HCT116 (cell line): ENCODE results near the gene FAM13C. TPM values are rescaled to one million over a fixed set of nuclear protein-coding genes. Genes with fewer than 3 reads are reported as not detected.

Experiments used
- ATAC-seq: fragments of 200-7000 bp; cut with Tn5 transposase; 2 replicates; pipeline ENCODE4 v1.9.1; 2020; ENCODE audit warnings: mild to moderate bottlenecking, moderate library complexity
- BruUV-seq: library from RNA; stranded (reverse); fragments of 400-500 nt; replicated peaks from 2 replicates; lab custom pipeline; 2021; lab: Mats Ljungman, UMichigan
- CTCF ChIA-PET: fragments of 300-600 bp; sonication (Branson Sonifier 250); formaldehyde crosslinking; loops from one replicate; lab custom pipeline; 2021; ENCODE audit warnings: antibody characterized with exemption; lab: Charles Lee
- POLR2A ChIA-PET: fragments of 300-600, 350-600 bp; sonication (Branson Sonifier 250); formaldehyde crosslinking; loops from one replicate; lab custom pipeline; 2021; ENCODE audit warnings: antibody characterized with exemption; lab: Charles Lee
- RAD21 ChIA-PET, 2 experiments: fragments of 300-600 bp; sonication (Branson Sonifier 250); formaldehyde crosslinking; loops; one replicate each; lab custom pipeline; 2023; ENCODE audit warnings: low total read pairs in 2 of 2; ENCODE audit not compliant: uncharacterized antibody in 2 of 2, unreplicated experiment in 2 of 2, low non-redundant PET in 1 of 2; lab: Charles Lee
- DNase-seq: peaks from one replicate; pipeline ENCODE4 v3.0.0-alpha.2; 2010; ENCODE audit warnings: low read depth, low spot score
- H2AFZ ChIP-seq: fragments of 200-600 bp; shearing (Covaris generic), sonication (generic); 2 replicates; pipeline ENCODE4 v1.6.1; 2017; ENCODE audit warnings: low read depth, mixed run types, mixed read lengths, antibody characterized with exemption, low read length; ENCODE audit not compliant: poor library complexity, severe bottlenecking
- H3K27ac ChIP-seq: 2 replicates; pipeline ENCODE4 v1.5.1; 2012; ENCODE audit warnings: low read depth, low read length
- H3K27me3 ChIP-seq: fragments of 200-600 bp; sonication (generic); 2 replicates; pipeline ENCODE4 v1.6.1; 2016; ENCODE audit warnings: mixed run types, low read length, mixed read lengths; ENCODE audit not compliant: insufficient read depth
- H3K36me3 ChIP-seq, 2 experiments: fragments of 200-500 bp in 1 of 2; fragments of 200-600 bp in 1 of 2; sonication (Bioruptor generic) in 1 of 2; sonication (generic) in 1 of 2; 2 replicates each; pipeline versions ENCODE4 v1.5.1 to v1.6.1; 2014 to 2016; ENCODE audit warnings: low read length in 2 of 2, inconsistent platforms in 1 of 2, mixed read lengths in 1 of 2, mixed run types in 1 of 2; ENCODE audit not compliant: insufficient read depth in 2 of 2, control insufficient read depth in 1 of 2
- H3K4me1 ChIP-seq, 2 experiments: fragments of 200-600 bp in 1 of 2; sonication (generic) in 1 of 2; 2 replicates each; pipeline versions ENCODE4 v1.5.1 to v1.6.1; 2012 to 2017; ENCODE audit warnings: low read length in 2 of 2, inconsistent platforms in 1 of 2, mild to moderate bottlenecking in 1 of 2, mixed read lengths in 1 of 2, mixed run types in 1 of 2, moderate library complexity in 1 of 2; ENCODE audit not compliant: insufficient read depth in 2 of 2, control insufficient read depth in 1 of 2
- H3K4me2 ChIP-seq: fragments of 200-600 bp; sonication (generic); 2 replicates; pipeline ENCODE4 v1.6.1; 2017; ENCODE audit warnings: mixed run types, low read length, mixed read lengths
- H3K4me3 ChIP-seq, 2 experiments: fragments of 200-600 bp in 1 of 2; sonication (generic) in 1 of 2; replicated peaks in 1 of 2; 2 replicates each; pipeline ENCODE4 v1.5.1; 2011 to 2016; ENCODE audit warnings: low read length in 2 of 2, control low read depth in 1 of 2, low read depth in 1 of 2, mild to moderate bottlenecking in 1 of 2, mixed read lengths in 1 of 2, mixed run types in 1 of 2
- H3K79me2 ChIP-seq: fragments of 200-600 bp; sonication (generic); 2 replicates; pipeline ENCODE4 v1.6.1; 2017; ENCODE audit warnings: mild to moderate bottlenecking, mixed run types, low read length, moderate library complexity, mixed read lengths; ENCODE audit not compliant: insufficient read depth
- H3K9ac ChIP-seq: fragments of 200-600 bp; sonication (generic); 2 replicates; pipeline ENCODE4 v1.6.1; 2016; ENCODE audit warnings: low read length, mixed read lengths
- H3K9me2 ChIP-seq: fragments of 200-600 bp; sonication (generic), shearing (Covaris generic); 2 replicates; pipeline ENCODE4 v1.6.1; 2017; ENCODE audit warnings: mixed run types, mild to moderate bottlenecking, moderate library complexity; ENCODE audit not compliant: insufficient read depth
- H3K9me3 ChIP-seq, 2 experiments: fragments of 200-500 bp in 1 of 2; fragments of 200-600 bp in 1 of 2; sonication (Bioruptor generic) in 1 of 2; sonication (generic) in 1 of 2; 2 replicates each; pipeline ENCODE4 v1.6.1; 2014 to 2017; ENCODE audit warnings: low read length in 2 of 2, mixed read lengths in 2 of 2, inconsistent platforms in 1 of 2, low read depth in 1 of 2, mild to moderate bottlenecking in 1 of 2, mixed run types in 1 of 2, moderate library complexity in 1 of 2; ENCODE audit not compliant: control insufficient read depth in 1 of 2, insufficient read depth in 1 of 2
- H4K20me1 ChIP-seq: fragments of 200-600 bp; sonication (generic), shearing (Covaris generic); 2 replicates; pipeline ENCODE4 v1.6.1; 2017; ENCODE audit warnings: mixed run types, mild to moderate bottlenecking, moderate library complexity; ENCODE audit not compliant: insufficient read depth
- CEBPB ChIP-seq: IDR thresholded peaks from 2 replicates; pipeline ENCODE4 v1.6.1; 2012; ENCODE audit warnings: low read depth
- CTCF ChIP-seq, 3 experiments: fragments of 200-600 bp in 1 of 3; sonication (generic) in 1 of 3; IDR thresholded peaks in 2 of 3; conservative IDR thresholded peaks in 1 of 3; 2 replicates each; pipeline ENCODE4 v1.5.1; 2012 to 2017; ENCODE audit warnings: low read depth in 2 of 3, low read length in 2 of 3, antibody characterized with exemption in 1 of 3, borderline replicate concordance in 1 of 3, control low read depth in 1 of 3, mild to moderate bottlenecking in 1 of 3, mixed read lengths in 1 of 3, mixed run types in 1 of 3, moderate library complexity in 1 of 3; ENCODE audit not compliant: insufficient read depth in 1 of 3
- EGR1 ChIP-seq: IDR thresholded peaks from 2 replicates; pipeline ENCODE4 v1.6.1; 2012; ENCODE audit warnings: low read depth
- EZH2 ChIP-seq: fragments of 200-600 bp; sonication (generic); IDR thresholded peaks from 2 replicates; pipeline ENCODE4 v1.6.1; 2017; ENCODE audit warnings: antibody characterized with exemption, mixed run types
- JUND ChIP-seq: IDR thresholded peaks from 2 replicates; pipeline ENCODE4 v1.6.1; 2012
- MAX ChIP-seq: IDR thresholded peaks from 2 replicates; pipeline ENCODE4 v1.6.1; 2012
- POLR2A ChIP-seq: IDR thresholded peaks from 2 replicates; pipeline ENCODE4 v1.7.0; 2011; ENCODE audit warnings: borderline replicate concordance; ENCODE audit not compliant: insufficient read depth, insufficient read length; ENCODE audit errors: extremely low read depth
- POLR2AphosphoS5 ChIP-seq: IDR thresholded peaks from 2 replicates; pipeline ENCODE4 v1.6.1; 2011; ENCODE audit warnings: mild to moderate bottlenecking, low read depth, low read length, moderate library complexity
- RAD21 ChIP-seq: IDR thresholded peaks from 2 replicates; pipeline ENCODE4 v1.6.1; 2012; ENCODE audit warnings: low read depth, mild to moderate bottlenecking
- REST ChIP-seq: IDR thresholded peaks from 2 replicates; pipeline ENCODE4 v1.6.1; 2012; ENCODE audit warnings: low read depth
- SP1 ChIP-seq: IDR thresholded peaks from 2 replicates; pipeline ENCODE4 v1.6.1; 2012; ENCODE audit warnings: low read depth
- SRF ChIP-seq: IDR thresholded peaks from 2 replicates; pipeline ENCODE4 v1.6.1; 2012; ENCODE audit warnings: low read depth
- TCF7L2 ChIP-seq: IDR thresholded peaks from 2 replicates; pipeline ENCODE4 v1.7.0; 2011; ENCODE audit warnings: borderline replicate concordance, inconsistent platforms; ENCODE audit not compliant: insufficient read depth, insufficient read length; ENCODE audit errors: extremely low read depth
- ZFX ChIP-seq: fragments of 450-650 bp; IDR thresholded peaks from 2 replicates; pipeline ENCODE4 v1.6.1; 2017
- ZNF274 ChIP-seq: fragments of 200-500 bp; sonication (Bioruptor generic); IDR thresholded peaks from 2 replicates; pipeline ENCODE4 v1.6.1; 2014; ENCODE audit warnings: mild to moderate bottlenecking, low read depth, low read length, inconsistent platforms
- intact Hi-C: fragments of 100-400 bp; cut with micrococcal nuclease; formaldehyde crosslinking; loops from 2 replicates; pipeline ENCODE4 v1.10.0; 2022
- total RNA-seq: library from RNA; stranded (reverse); gene quantifications from one replicate; pipeline ENCODE4 v1.2.1, GENCODE V29; 2021; ENCODE audit not compliant: unreplicated experiment
- TF ChIP-seq, protein P1 (sequence below): IDR thresholded peaks from 2 replicates; pipeline ENCODE4 v1.6.1; 2012
- TF ChIP-seq, protein P2 (sequence below): IDR thresholded peaks from 2 replicates; pipeline ENCODE4 v1.6.1; 2011; ENCODE audit warnings: mild to moderate bottlenecking, low read length, moderate library complexity; ENCODE audit not compliant: insufficient replicate concordance; ENCODE audit errors: extremely low read depth

The FAM13C gene
- total RNA-seq, 1 experiment from 2014 or later, result 0.42 TPM

DNA sequence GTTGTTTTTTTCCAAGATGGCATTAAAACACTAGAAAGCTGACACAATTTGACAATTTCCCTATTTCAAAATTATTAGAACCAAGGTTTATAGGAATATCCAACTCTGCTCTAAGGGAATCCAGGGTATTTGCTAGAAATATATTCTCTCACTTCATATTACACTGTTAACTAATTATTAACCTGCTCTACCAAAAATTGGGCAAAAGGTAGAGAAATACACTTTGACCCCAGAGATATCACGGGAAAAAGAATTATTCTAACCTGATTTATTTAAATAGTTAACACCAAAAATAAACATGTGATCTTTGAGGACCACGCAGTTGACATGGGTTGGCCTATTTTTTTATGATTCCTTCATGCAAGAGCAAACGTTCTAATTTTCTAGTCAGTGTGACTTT, 21.6 kb upstream of the FAM13C start (continued):
- TF ChIP-seq CTCF (IDR thresholded peaks at IDR 0.05 in 2 of 3, conservative IDR thresholded peaks at IDR 0.05 in 1 of 3; ENCODE audit: borderline replicate concordance in 1 of 3, insufficient read depth in 1 of 3, low read depth in 2 of 3, low read length in 2 of 3) (no peak), CEBPB (no peak), ZFX (no peak), MAX (no peak), JUND (no peak), SP1 (no peak), TCF7L2 (no peak)
- TF ChIP-seq, protein P1, sequence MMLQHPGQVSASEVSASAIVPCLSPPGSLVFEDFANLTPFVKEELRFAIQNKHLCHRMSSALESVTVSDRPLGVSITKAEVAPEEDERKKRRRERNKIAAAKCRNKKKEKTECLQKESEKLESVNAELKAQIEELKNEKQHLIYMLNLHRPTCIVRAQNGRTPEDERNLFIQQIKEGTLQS, result no peak

DNA sequence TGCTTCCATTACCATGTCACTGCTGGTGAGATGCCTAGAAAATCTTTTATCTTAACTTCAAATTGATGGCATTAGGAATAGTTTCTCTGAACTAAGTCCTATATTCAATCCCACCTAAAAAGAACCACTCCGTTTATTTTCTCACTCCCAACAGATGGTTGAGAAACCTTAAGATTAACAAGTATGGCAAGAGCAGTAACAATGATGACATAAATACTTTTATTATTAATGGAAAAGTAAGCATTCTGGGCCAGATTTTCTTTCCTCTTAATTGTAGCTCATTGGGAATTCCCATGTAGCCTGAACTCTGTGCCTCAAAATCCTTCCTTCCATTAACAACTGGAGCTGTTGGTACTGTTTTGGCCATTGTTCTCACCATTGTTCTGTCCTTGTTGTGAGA, 21.1 kb upstream of the FAM13C start:
- Histone ChIP-seq H3K4me3 (no peak overlapping the region), H3K9me2 (no peaks in the 10 kb centered on the region), H2AFZ (no peak overlapping the region), H3K4me2 (no peak overlapping the region), H3K27ac (no peak overlapping the region), H3K4me1 (peaks cover 0 to 7% of the 10 kb centered on the region in 2 experiments; a peak in 1 of 4 replicates), H3K79me2 (no peaks in the 10 kb centered on the region), H3K9ac (no peak overlapping the region), H3K9me3 (no peaks in the 10 kb centered on the region), H4K20me1 (no peaks in the 10 kb centered on the region), H3K27me3 (peaks cover 11% of the 10 kb centered on the region; the same call in 1 of the 2 replicates), H3K36me3 (no peaks in the 10 kb centered on the region)
- ChIA-PET CTCF (no interaction called here), POLR2A (no interaction called here), RAD21 (no interaction called here)
- BruUV-seq, result no TSS peak
- intact Hi-C loops, result no loop called here
- no peak for TF ChIP-seq REST
- TF ChIP-seq, protein P2, sequence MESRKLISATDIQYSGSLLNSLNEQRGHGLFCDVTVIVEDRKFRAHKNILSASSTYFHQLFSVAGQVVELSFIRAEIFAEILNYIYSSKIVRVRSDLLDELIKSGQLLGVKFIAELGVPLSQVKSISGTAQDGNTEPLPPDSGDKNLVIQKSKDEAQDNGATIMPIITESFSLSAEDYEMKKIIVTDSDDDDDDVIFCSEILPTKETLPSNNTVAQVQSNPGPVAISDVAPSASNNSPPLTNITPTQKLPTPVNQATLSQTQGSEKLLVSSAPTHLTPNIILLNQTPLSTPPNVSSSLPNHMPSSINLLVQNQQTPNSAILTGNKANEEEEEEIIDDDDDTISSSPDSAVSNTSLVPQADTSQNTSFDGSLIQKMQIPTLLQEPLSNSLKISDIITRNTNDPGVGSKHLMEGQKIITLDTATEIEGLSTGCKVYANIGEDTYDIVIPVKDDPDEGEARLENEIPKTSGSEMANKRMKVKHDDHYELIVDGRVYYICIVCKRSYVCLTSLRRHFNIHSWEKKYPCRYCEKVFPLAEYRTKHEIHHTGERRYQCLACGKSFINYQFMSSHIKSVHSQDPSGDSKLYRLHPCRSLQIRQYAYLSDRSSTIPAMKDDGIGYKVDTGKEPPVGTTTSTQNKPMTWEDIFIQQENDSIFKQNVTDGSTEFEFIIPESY, result no peak
- no peak for TF ChIP-seq SP1
- no peak for TF ChIP-seq JUND
- no peak for TF ChIP-seq SRF
- no peak for TF ChIP-seq ZNF274
- no peak for TF ChIP-seq ZFX
- no peak for TF ChIP-seq EGR1
- no peak for TF ChIP-seq MAX
- no peak for TF ChIP-seq POLR2A
- TF ChIP-seq, protein P1, result no peak
- TF ChIP-seq EZH2, result no peak
- TF ChIP-seq POLR2AphosphoS5, result no peak
- no peak for TF ChIP-seq RAD21
- DNase-seq, result no peak
- no peak for ATAC-seq
